OCI-LY3 (cell line): ENCODE results near the gene DUSP16.

Source experiments
- EZH2phosphoT487 ChIP-seq: fragments of 200-600 bp; shearing (Covaris generic); IDR thresholded peaks from 2 replicates; pipeline ENCODE4 v1.6.1; 2018; ENCODE audit warnings: antibody characterized with exemption, mixed run types, low read depth
- TF ChIP-seq, protein P1 (sequence below): fragments of 200-600, 300-600 bp; sonication (generic); IDR thresholded peaks from 2 replicates; pipeline ENCODE4 v1.5.1; 2014; ENCODE audit warnings: antibody characterized with exemption, low read length, low read depth

- TF ChIP-seq, protein P1, sequence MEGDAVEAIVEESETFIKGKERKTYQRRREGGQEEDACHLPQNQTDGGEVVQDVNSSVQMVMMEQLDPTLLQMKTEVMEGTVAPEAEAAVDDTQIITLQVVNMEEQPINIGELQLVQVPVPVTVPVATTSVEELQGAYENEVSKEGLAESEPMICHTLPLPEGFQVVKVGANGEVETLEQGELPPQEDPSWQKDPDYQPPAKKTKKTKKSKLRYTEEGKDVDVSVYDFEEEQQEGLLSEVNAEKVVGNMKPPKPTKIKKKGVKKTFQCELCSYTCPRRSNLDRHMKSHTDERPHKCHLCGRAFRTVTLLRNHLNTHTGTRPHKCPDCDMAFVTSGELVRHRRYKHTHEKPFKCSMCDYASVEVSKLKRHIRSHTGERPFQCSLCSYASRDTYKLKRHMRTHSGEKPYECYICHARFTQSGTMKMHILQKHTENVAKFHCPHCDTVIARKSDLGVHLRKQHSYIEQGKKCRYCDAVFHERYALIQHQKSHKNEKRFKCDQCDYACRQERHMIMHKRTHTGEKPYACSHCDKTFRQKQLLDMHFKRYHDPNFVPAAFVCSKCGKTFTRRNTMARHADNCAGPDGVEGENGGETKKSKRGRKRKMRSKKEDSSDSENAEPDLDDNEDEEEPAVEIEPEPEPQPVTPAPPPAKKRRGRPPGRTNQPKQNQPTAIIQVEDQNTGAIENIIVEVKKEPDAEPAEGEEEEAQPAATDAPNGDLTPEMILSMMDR, result no peak
- TF ChIP-seq EZH2phosphoT487, result no peak
Measured at GRCh38 chr12:12531194-12531593, 31.5 kb downstream of the DUSP16 start.
